ENCODE measurements around the gene MUSK. TPM values are rescaled to one million over a fixed set of nuclear protein-coding genes. Genes with fewer than 3 reads are reported as not detected.
A peak's percentile ranks its signal among the peaks of the same experiment; 100 is the strongest.

Gene MUSK
- polyA plus RNA-seq, 1 donor (not counting 4 experiments of a cell fraction or from before 2014, with no cell fraction given) = not detected

- Histone ChIP-seq H3K27ac (ENCODE audit: control insufficient read depth, insufficient read depth, low read length) (no peak overlapping the region), H2AFZ (ENCODE audit: control insufficient read depth, low read length) (no peak overlapping the region), H3K36me3 (ENCODE audit: control insufficient read depth in 2 of 2, extremely low read depth in 1 of 2, insufficient read depth in 2 of 2, low read length in 2 of 2) (no peaks in the 10 kb centered on the region), H3K9me3 (ENCODE audit: control insufficient read depth, low read depth, low read length) (no peaks in the 10 kb centered on the region), H4K20me1 (ENCODE audit: control insufficient read depth, extremely low read depth, insufficient read depth, low read length) (no peaks in the 10 kb centered on the region), H3K27me3 (ENCODE audit: control insufficient read depth, extremely low read depth, insufficient read depth, low read length) (no peaks in the 10 kb centered on the region), H3K79me2 (ENCODE audit: control insufficient read depth, insufficient read depth, low read length) (no peaks in the 10 kb centered on the region), H3K4me3 (ENCODE audit: control insufficient read depth in 2 of 3, extremely low read depth in 1 of 3, insufficient read depth in 2 of 3, low read depth in 1 of 3, low read length in 3 of 3) (no peak overlapping the region), H3K4me2 (ENCODE audit: control insufficient read depth, extremely low read depth, insufficient read depth, low read depth, low read length) (no peak overlapping the region), H3K9ac (ENCODE audit: control insufficient read depth, extremely low read depth, insufficient read depth, low read length) (no peak overlapping the region), H3K4me1 (ENCODE audit: control insufficient read depth, extremely low read depth, insufficient read depth, low read length) (no peaks in the 10 kb centered on the region), H3K9me1 (ENCODE audit: control insufficient read depth, extremely low read depth, insufficient read depth, low read length) (no peaks in the 10 kb centered on the region)
- dilution Hi-C loops (cut with MboI; ENCODE audit: extremely low pct_ligation_motif_present, low sequenced_read_pairs) = no loop called here
- TF ChIP-seq, protein P1, sequence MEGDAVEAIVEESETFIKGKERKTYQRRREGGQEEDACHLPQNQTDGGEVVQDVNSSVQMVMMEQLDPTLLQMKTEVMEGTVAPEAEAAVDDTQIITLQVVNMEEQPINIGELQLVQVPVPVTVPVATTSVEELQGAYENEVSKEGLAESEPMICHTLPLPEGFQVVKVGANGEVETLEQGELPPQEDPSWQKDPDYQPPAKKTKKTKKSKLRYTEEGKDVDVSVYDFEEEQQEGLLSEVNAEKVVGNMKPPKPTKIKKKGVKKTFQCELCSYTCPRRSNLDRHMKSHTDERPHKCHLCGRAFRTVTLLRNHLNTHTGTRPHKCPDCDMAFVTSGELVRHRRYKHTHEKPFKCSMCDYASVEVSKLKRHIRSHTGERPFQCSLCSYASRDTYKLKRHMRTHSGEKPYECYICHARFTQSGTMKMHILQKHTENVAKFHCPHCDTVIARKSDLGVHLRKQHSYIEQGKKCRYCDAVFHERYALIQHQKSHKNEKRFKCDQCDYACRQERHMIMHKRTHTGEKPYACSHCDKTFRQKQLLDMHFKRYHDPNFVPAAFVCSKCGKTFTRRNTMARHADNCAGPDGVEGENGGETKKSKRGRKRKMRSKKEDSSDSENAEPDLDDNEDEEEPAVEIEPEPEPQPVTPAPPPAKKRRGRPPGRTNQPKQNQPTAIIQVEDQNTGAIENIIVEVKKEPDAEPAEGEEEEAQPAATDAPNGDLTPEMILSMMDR (optimal IDR thresholded peaks at IDR 0.05 in 1 of 3, IDR thresholded peaks at IDR 0.05 in 1 of 3, conservative IDR thresholded peaks at IDR 0.05 in 1 of 3; ENCODE audit: extremely low read depth in 1 of 3, insufficient read depth in 2 of 3, low read length in 3 of 3) = no peak
- TF ChIP-seq EZH2 (IDR thresholded peaks at IDR 0.05; ENCODE audit: low read length) = no peak
- FAIRE-seq (no peak), DNase-seq (ENCODE audit: low read depth, low spot score) (no peak)
Observed at GRCh38 chr9:110620726-110621125, 47.9 kb upstream of the MUSK start.

GRCh38 chr9:110622368-110622767 is 46.2 kb upstream of the MUSK start:
- FAIRE-seq = peak; percentile 39

More at GRCh38 chr9:110622368-110622767, 46.2 kb upstream of the MUSK start:
- no peak overlapping the region for H3K4me2 ChIP-seq (ENCODE audit: control insufficient read depth, extremely low read depth, insufficient read depth, low read depth, low read length)
- no peaks in the 10 kb centered on the region for H3K9me3 ChIP-seq (ENCODE audit: control insufficient read depth, low read depth, low read length)
- no peaks in the 10 kb centered on the region for H3K36me3 ChIP-seq (ENCODE audit: control insufficient read depth in 2 of 2, extremely low read depth in 1 of 2, insufficient read depth in 2 of 2, low read length in 2 of 2)
- dilution Hi-C loops (cut with MboI; ENCODE audit: extremely low pct_ligation_motif_present, low sequenced_read_pairs) = no loop called here
- H3K79me2 ChIP-seq (ENCODE audit: control insufficient read depth, insufficient read depth, low read length) = no peaks in the 10 kb centered on the region
- H3K4me1 ChIP-seq (ENCODE audit: control insufficient read depth, extremely low read depth, insufficient read depth, low read length) = no peaks in the 10 kb centered on the region
- no peaks in the 10 kb centered on the region for H3K9me1 ChIP-seq (ENCODE audit: control insufficient read depth, extremely low read depth, insufficient read depth, low read length)
- no peaks in the 10 kb centered on the region for H3K27me3 ChIP-seq (ENCODE audit: control insufficient read depth, extremely low read depth, insufficient read depth, low read length)
- no peak overlapping the region for H3K9ac ChIP-seq (ENCODE audit: control insufficient read depth, extremely low read depth, insufficient read depth, low read length)
- no peak overlapping the region for H2AFZ ChIP-seq (ENCODE audit: control insufficient read depth, low read length)
- H3K4me3 ChIP-seq (ENCODE audit: control insufficient read depth in 2 of 3, extremely low read depth in 1 of 3, insufficient read depth in 2 of 3, low read depth in 1 of 3, low read length in 3 of 3) = no peak overlapping the region
- no peak overlapping the region for H3K27ac ChIP-seq (ENCODE audit: control insufficient read depth, insufficient read depth, low read length)
- TF ChIP-seq EZH2 (IDR thresholded peaks at IDR 0.05; ENCODE audit: low read length) = no peak
- TF ChIP-seq, protein P1 (optimal IDR thresholded peaks at IDR 0.05 in 1 of 3, IDR thresholded peaks at IDR 0.05 in 1 of 3, conservative IDR thresholded peaks at IDR 0.05 in 1 of 3; ENCODE audit: extremely low read depth in 1 of 3, insufficient read depth in 2 of 3, low read length in 3 of 3) = no peak
- H4K20me1 ChIP-seq (ENCODE audit: control insufficient read depth, extremely low read depth, insufficient read depth, low read length) = no peaks in the 10 kb centered on the region
- no peak for DNase-seq (ENCODE audit: low read depth, low spot score)

Measured in keratinocyte (primary cell).